GM10266 (cell line): ENCODE data around the gene NEDD9.

Experiments used
- DNase-seq: peaks from one replicate; pipeline ENCODE4 v3.0.0; 2012; ENCODE audit errors: extremely low spot score
- CTCF ChIP-seq: IDR thresholded peaks from 2 replicates; pipeline ENCODE4 v1.5.1; 2012; ENCODE audit warnings: mild to moderate bottlenecking, low read depth; ENCODE audit not compliant: control insufficient read depth, insufficient read depth; ENCODE audit errors: missing control alignments

The NEDD9 gene

GRCh38 chr6:11268978-11269377, 36.5 kb upstream of the NEDD9 start:
- DNase-seq: no peak
- no peak for TF ChIP-seq CTCF

DNA sequence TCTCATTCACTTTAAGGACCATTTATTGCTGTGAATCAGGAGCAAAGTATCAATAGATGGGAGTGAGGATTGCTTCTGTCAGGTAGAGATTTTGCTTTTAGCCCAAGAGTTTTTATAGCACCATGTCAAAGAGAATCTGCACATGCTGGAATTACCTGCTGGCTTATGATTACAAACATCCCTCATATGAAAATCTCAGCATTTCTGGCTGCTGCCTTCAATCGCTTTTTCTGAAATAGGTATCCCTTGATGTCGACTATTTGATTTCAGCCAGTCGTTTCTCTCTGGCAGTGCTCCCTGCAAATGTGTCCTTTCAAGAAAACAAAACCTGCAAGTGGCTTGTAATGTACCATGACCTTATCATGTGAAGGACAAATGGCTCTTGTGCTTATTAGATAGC, 34.5 kb upstream of the NEDD9 start:
- no peak for TF ChIP-seq CTCF
- no peak for DNase-seq

DNA sequence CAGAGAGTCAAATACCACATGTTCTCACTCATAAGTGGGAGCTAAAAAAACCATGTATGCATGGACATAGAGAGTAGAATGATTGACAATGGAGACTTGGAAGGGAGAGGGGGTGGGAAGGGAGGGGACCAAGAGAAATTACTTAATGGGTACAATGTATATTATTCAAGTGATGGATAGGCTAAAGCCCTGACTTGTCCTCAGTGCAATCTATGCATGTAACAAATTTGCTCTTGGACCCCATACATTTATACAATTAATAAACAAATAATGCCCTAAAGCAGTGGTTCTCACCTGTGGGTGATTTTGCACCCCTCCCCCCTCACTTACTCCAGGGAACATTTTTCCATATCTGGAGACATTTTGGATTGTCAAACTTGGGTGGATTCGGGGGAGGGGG, 33.5 kb upstream of the NEDD9 start:
- no peak for TF ChIP-seq CTCF
- DNase-seq: no peak

GRCh38 chr6:11264100-11264499, 31.6 kb upstream of the NEDD9 start:
- TF ChIP-seq CTCF: no peak
- no peak for DNase-seq

DNA sequence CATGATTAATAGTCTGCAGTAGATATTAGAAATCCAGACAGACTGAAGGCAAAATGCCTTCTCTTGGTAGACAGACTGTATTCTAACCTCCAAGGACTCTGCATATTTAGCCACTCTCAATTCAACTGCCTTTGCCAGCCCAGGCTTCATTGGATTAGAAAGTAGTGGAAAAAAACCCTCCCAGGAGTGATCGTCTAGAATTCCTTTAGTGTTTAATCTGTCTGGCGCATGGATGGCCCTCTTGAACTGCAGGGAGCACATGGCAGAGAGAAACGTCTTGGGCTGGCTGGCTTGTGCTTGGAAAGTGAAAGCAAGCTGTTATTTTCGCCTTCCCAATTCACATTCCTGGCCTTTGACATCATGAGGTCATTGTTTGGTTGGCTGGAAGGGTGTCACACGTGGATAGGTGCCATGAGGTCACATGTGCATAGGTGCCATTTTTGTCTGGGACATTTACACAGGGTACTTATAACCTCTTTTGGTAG, 30.9 kb upstream of the NEDD9 start:
- DNase-seq: no peak
- TF ChIP-seq CTCF: no peak

DNA sequence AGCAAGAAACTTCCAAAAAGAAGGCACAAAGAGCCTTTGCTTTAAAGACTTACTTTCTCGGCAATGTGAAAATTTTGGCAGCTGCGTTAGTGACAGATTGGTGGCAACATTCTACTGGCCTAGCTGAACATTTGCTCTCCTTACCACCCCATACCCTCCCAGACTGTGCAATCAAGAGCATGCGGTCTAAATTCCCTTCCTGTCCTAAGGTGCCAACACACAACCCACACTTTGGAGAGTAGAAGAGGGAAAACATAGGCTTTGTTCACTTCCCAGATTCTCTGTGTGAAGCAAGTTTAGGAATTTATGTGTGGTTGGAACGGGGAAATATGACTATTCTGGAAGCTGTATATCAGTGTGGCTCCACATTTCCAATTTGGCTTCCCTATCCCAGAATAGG, 29.8 kb upstream of the NEDD9 start:
- no peak for TF ChIP-seq CTCF
- DNase-seq: no peak

DNA sequence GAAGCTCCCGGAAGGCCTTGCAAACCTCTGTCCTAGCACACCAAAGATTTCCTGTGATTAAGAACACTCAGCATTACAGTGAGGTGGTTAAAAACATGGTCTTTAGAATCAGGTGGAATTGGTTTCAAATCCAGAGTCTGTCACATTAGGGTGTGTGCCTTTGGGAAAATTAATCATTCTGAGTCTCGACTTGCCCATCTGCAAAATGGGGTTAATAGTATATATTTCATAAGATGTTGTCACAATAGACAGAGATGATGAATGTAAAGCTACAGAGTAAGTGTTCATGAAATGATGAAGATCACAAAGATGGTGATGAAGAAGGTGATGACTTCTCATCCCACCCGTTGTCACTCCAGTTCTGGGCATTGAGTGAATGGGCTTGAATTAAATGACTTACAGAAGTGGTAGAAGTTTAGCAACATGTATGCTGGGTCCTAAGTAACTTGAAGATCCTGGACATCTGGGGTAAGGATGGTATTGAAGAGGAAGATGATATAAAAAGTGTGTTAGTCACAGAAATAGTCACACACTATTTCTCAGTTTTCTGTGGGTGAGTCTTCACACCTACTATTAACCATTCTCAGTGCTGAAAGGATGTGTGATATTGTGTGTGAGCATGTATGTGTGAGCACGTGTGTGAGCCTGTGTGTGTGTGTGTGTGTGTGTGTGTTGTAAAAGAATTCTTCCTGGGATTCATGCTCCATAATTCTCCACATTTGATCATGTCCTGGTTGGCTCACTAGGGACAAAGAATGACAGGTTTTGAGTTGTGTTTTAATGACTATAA, 28.0 kb upstream of the NEDD9 start:
- no peak for TF ChIP-seq CTCF
- no peak for DNase-seq
